Testis (tissue), 3 donors: Measurements from ENCODE around the gene TSPAN17. TPM values are rescaled to one million over a fixed set of nuclear protein-coding genes. Genes with fewer than 3 reads are reported as not detected.
A peak's percentile ranks its signal among the peaks of the same experiment; 100 is the strongest.

ENCODE experiments used
- DNase-seq: peaks from one replicate; pipeline ENCODE4 v3.0.0-alpha.2; 2019
- H3K27ac ChIP-seq, 2 donors: fragments of 200-600 bp; sonication (generic); one replicate each; pipeline ENCODE4 v1.5.1; 2019
- H3K27me3 ChIP-seq: fragments of 200-600 bp; sonication (generic); one replicate; pipeline ENCODE4 v1.5.1; 2019
- H3K36me3 ChIP-seq: fragments of 200-600 bp; sonication (generic); one replicate; pipeline ENCODE4 v1.5.1; 2017; ENCODE audit warnings: low read depth; ENCODE audit errors: missing control alignments
- H3K4me1 ChIP-seq: fragments of 200-600 bp; sonication (generic); one replicate; pipeline ENCODE4 v1.5.1; 2019
- H3K4me3 ChIP-seq, 2 donors: fragments of 200-600 bp; sonication (generic); one replicate each; pipeline ENCODE4 v1.5.1; 2017 to 2019
- H3K9me3 ChIP-seq: fragments of 200-600 bp; sonication (generic); one replicate; pipeline ENCODE4 v1.5.1; 2017
- POLR2A ChIP-seq: fragments of 450-650 bp; IDR thresholded peaks from one replicate; pipeline ENCODE4 v1.6.1; 2017; ENCODE audit warnings: antibody characterized with exemption, mild to moderate bottlenecking, moderate library complexity
- WGBS, 2 donors: methylation state at CpG; one replicate each; pipeline ENCODE4 v1.1.5; 2018; 5-methylcytosine and 5-hydroxymethylcytosine counted together
- intact Hi-C: fragments of 100-400 bp; cut with DNase I; formaldehyde crosslinking; loops from one replicate; pipeline ENCODE4 v1.15.1; 2023; ENCODE audit warnings: low total_unique reads
- polyA plus RNA-seq: library from polyadenylated mRNA; stranded (reverse); fragments of 350-450 nt; fragmentation: Illumina TruSeq; extraction: RNeasy Lipid Tissue Mini Kit (QIAGEN cat#74804); gene quantifications from one replicate; pipeline ENCODE4 v1.2.3, GENCODE V29; 2014; ENCODE audit warnings: low read depth, low replicate concordance; ENCODE audit not compliant: insufficient read depth
- total RNA-seq, 2 donors: library from RNA; depleted of rRNA; stranded (reverse); fragments of >200 nt; gene quantifications; one replicate each; pipeline ENCODE4 v1.2.3, GENCODE V29; 2016
- TF ChIP-seq, protein P1 (sequence below), 3 experiments: fragments of 450-650 bp in 2 of 3; fragments of 200-600 bp in 1 of 3; sonication (generic) in 1 of 3; IDR thresholded peaks; one replicate each; pipeline ENCODE4 v1.5.1; 2016 to 2019; ENCODE audit warnings: antibody characterized with exemption in 3 of 3, mild to moderate bottlenecking in 2 of 3, moderate library complexity in 1 of 3

TSPAN17 gene
- total and polyA plus RNA-seq, 3 donors from 2014 or later, result 31.7 to 57.0 (median 51.7) TPM

DNA sequence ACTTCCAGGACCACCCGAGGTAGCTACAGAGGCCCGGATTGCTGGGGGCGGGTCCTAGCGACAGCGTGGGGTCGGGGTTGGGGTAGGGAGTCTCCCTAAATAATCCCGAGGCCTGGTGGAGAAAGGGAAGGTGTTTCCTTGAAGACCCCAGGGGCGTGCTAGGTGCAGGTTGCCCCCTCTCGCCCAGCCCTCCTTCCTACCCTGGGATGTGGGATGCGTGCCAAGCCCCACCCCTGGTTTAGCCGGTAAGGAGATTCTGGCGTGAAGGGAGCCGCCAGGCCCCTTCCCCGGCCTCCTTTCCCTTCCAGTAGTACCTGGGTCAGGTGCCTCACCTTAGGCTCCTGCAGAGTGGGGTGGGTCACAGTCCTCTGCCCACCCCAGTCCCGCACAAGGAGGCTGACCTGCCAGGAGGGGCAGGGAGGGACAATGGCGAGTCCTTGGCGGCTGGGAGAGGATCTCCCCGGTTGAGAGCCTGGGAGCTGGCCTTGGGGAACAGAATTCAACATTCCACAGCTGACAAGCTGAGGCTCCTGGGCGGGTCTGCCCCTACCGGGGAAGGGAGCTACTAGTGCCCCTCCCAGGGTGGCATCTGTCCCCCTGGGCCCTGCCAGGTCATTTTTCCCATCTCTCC is 674 bp downstream of the TSPAN17 start:
- no peaks in the 10 kb centered on the region for H3K27me3 ChIP-seq
- H3K27ac ChIP-seq, result peak overlapping the region; percentile 47 to 63
- TF ChIP-seq, protein P1, sequence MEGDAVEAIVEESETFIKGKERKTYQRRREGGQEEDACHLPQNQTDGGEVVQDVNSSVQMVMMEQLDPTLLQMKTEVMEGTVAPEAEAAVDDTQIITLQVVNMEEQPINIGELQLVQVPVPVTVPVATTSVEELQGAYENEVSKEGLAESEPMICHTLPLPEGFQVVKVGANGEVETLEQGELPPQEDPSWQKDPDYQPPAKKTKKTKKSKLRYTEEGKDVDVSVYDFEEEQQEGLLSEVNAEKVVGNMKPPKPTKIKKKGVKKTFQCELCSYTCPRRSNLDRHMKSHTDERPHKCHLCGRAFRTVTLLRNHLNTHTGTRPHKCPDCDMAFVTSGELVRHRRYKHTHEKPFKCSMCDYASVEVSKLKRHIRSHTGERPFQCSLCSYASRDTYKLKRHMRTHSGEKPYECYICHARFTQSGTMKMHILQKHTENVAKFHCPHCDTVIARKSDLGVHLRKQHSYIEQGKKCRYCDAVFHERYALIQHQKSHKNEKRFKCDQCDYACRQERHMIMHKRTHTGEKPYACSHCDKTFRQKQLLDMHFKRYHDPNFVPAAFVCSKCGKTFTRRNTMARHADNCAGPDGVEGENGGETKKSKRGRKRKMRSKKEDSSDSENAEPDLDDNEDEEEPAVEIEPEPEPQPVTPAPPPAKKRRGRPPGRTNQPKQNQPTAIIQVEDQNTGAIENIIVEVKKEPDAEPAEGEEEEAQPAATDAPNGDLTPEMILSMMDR (IDR thresholded peaks at IDR 0.05), result no peak
- TF ChIP-seq POLR2A, result no peak
- H3K4me1 ChIP-seq, result peaks cover 52% of the 10 kb centered on the region
- peak; percentile 74 for DNase-seq
- intact Hi-C loops, result no loop called here
- no peaks in the 10 kb centered on the region for H3K36me3 ChIP-seq
- no peaks in the 10 kb centered on the region for H3K9me3 ChIP-seq
- 4 to 15% methylated on average over 8 to 20 of the region's 20 CpGs for WGBS, 2 donors
- peak overlapping the region; percentile 70 to 77 for H3K4me3 ChIP-seq

DNA sequence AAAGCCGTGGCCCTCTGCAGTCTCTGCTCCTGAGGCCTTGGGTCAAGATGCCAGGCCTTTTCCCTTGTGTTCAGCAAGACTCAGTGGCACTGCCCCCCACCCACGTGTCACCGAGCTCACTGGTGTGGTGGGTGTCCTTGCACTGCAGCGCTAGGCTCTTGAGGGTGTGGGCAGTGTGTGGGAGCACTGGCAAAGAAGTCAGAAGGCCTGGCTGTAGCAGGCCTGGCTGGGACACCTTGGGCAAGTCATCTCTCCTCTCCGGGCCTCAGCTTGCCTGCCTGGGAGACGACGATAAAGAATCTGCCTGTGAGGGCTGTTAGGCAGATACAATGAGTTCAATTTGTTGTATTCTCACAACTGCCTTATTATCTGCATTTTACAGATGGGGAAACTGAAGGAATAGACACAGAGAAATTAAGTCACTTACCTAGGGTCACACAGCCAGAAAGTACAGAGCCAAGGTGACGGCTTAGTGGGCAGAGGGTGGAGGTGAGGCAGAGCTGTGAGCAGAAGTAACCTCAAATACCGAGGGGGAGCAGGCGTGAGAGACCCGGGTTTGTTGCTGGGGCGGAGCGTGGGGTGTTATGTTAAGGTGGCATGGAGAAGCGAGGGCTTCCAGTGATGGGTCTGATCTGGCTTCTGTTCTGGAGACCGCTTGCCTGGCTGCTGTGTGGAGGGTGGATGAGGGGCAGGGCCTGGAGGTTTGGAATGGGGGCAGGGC is 1.4 kb downstream of the TSPAN17 start:
- Histone ChIP-seq H3K9me3 (no peaks in the 10 kb centered on the region), H3K4me1 (peaks cover 45% of the 10 kb centered on the region), H3K36me3 (no peaks in the 10 kb centered on the region), H3K27ac (peak overlapping the region in 1 of 2 donors; percentile 63), H3K27me3 (no peaks in the 10 kb centered on the region), H3K4me3 (peak overlapping the region; percentile 70 to 77)
- WGBS, 2 donors, result 65 to 76% methylated on average over 12 to 14 of the region's 15 CpGs
- DNase-seq, result no peak
- intact Hi-C loops, result no loop called here
- no peak for TF ChIP-seq POLR2A
- TF ChIP-seq, protein P1 (IDR thresholded peaks at IDR 0.05), result no peak

DNA sequence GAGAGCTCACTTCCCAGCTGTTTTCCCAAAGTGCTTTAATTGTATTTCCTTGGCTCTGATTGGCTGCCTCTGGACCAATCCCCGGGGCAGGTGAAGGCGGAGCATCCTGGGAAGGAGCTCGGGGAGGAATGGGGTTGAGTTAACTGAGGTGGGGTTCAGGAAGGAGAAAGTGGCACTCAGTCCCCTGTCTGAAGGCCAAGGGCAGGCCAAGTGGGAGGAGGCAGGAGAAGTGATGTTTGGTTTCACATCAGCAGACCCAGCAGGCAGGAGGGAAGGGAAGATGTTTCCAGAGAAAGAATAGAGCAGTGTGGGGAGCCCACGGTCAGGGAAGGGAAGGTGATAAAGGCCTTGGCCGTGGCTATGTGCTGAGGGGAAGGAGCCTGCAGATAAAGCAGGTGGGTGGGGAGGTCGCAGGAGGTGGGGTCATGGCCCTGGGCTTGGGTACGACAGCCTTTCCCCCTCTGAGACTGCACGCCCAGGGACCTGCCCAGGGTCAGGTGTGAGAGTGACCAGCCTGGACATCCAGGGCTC is 3.1 kb downstream of the TSPAN17 start:
- H3K36me3 ChIP-seq, result no peaks in the 10 kb centered on the region

DNA sequence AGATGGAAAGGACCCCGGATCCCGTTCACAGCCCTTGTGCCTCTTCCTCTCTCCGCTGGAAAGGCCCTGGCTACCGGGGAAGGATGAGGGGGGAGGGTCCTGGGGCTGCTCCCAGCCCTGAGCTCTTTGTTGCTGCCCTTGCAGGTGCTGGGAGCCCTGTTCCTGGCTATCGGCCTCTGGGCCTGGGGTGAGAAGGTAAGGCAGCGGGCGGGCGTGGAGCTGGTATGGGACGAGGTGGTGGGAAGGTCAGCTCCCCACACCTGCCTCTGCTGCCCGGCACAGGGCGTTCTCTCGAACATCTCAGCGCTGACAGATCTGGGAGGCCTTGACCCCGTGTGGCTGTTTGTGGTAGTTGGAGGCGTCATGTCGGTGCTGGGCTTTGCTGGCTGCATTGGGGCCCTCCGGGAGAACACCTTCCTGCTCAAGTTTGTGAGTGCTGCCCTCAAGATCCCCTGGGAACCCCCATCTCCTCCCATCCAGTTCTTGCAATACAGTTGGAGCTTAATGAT is 4.2 kb downstream of the TSPAN17 start:
- peak; percentile 50 for DNase-seq
- H3K9me3 ChIP-seq, result no peaks in the 10 kb centered on the region
- H3K4me1 ChIP-seq, result peaks cover 44% of the 10 kb centered on the region
- H3K27ac ChIP-seq, result no peak overlapping the region
- 24% methylated on average over 7 to 17 of the region's 17 CpGs for WGBS, 2 donors
- H3K4me3 ChIP-seq, result no peak overlapping the region
- H3K27me3 ChIP-seq, result no peaks in the 10 kb centered on the region
- intact Hi-C loops, result no loop called here
- no peaks in the 10 kb centered on the region for H3K36me3 ChIP-seq
- TF ChIP-seq, protein P1 (IDR thresholded peaks at IDR 0.05), result no peak
- no peak for TF ChIP-seq POLR2A

More for the DNA sequence above, 3.1 kb downstream of the TSPAN17 start:
- Histone ChIP-seq H3K9me3 (no peaks in the 10 kb centered on the region), H3K27ac (no peak overlapping the region), H3K4me3 (no peak overlapping the region), H3K4me1 (peaks cover 45% of the 10 kb centered on the region), H3K27me3 (no peaks in the 10 kb centered on the region)
- TF ChIP-seq, protein P1 (IDR thresholded peaks at IDR 0.05), result no peak
- TF ChIP-seq POLR2A, result no peak
- intact Hi-C loops, result no loop called here
- WGBS, 2 donors, result 43 to 50% methylated on average over 8 of the region's 8 CpGs
- DNase-seq, result peak; percentile 45
